HG03159 (cell line): ENCODE measurements around the gene PRKCA.
"Not testable (repeated sequence)": the region's sequence is repeated elsewhere in the genome, so short reads cannot be mapped to it uniquely, and the experiment has no call there.

ENCODE experiments used
- ATAC-seq: cut with Tn5 transposase; IDR thresholded peaks from one replicate; pipeline ENCODE4 v1.9.1; 2021; ENCODE audit warnings: mild to moderate bottlenecking, moderate library complexity; ENCODE audit not compliant: unreplicated experiment

PRKCA gene

DNA sequence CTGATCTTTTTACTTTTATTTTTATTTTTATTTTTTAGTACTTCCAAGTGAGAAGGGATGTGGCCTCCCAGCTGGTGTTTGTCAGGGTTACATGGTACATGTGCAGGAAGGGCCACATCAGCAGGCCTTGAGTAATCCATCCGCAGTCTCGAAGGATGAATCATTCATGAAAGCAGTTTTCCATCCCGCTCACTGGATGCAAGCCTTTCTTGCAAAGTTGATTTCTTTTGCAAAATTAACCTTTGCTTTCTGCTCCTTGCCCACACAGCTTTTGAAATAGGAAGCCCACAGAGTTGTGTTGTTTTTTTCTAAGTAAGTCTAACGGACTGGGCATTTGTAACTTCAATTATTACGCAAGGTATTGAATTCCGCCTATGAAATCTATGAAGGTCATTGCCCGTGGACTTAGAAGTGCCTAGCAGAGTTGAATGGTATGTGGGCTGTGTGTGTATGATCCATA, 157.4 kb downstream of the PRKCA start:
- ATAC-seq: no peak

DNA sequence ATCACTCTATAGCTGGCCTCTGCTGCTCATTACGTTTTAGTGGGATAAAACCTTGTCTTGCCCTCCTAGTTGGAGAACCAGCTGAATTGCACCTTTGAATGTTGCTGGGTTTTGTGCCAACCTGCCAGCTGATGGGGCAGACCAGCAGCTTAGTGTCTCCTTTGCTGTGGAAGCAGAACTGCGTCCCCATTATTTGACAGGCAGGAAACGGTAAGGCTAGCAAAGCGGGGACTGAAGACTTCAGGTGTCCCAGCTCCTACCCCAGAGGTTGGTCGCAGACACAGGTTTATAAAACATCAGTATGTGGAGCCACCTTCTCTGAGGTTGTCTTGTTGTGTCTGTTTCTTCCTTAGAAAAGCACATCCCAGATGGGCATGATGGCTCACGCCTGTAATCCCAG, 158.1 kb downstream of the PRKCA start:
- no peak for ATAC-seq

DNA sequence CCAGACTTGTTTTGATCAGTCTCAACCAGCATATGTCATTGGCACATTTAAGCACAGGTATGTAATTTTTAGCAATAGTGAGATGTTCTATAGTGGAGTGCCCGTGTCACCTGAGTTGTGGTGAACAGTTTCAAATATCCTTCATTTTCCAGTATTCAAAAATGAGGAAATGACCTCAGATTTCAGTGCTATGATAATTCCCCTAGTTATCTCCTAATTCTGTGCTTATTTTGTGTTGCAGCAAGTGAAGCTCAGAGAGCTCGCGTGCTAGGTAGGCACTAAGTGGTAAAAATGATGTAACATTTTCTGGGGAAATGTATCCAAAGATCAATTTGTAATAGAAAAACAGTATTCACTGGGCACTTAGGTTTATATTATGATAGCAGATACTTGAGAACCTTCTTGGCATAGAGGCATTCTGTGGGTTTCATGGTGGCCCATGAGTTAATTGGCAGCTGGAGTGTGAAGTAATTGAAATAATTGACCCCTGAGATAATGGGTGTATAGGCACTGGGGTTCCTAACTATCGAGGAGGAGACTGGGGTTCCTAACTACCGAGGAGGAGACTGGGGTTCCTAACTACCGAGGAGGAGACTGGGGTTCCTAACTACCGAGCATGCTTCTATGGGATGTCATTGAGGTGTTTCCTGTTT, 159.1 kb downstream of the PRKCA start:
- no peak for ATAC-seq

DNA sequence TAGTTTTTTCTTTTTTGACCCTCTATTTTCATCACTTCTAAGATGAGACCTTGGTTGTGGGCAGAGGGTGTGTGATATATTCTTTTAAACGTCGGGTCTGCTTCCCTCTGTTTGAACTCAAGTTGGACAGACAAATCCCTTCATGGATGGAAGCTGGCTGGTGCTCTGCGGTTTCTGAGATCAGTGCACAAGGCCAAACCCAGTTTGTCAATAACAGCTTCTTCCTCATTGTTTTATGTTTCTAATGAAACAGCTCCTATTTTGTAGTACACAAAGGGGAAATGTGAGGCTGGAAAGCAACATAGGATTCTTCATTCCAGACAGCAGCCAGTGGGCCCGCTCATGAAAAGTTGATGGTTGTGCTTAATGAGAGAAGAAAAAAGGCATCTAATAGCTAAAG, 159.6 kb downstream of the PRKCA start:
- no peak for ATAC-seq

DNA sequence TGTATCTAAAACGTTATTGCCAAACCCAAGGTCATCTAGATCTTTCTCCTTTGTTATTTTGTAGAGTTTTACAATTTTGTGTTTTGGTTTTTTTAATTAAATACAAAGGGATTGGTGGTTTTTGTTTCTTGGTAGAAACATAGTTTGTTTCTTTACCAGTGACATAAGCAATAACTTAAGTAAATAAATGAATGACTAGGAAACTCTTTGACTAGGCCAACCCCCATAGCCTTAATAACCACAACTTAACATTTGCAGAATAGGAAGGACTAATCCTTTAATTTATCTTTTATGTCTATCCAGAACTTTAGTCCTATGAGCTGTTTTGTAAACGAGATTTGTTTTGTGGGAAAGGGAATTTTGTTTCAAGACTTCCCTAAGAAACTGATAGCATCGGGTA, 162.5 kb downstream of the PRKCA start:
- no peak for ATAC-seq

DNA sequence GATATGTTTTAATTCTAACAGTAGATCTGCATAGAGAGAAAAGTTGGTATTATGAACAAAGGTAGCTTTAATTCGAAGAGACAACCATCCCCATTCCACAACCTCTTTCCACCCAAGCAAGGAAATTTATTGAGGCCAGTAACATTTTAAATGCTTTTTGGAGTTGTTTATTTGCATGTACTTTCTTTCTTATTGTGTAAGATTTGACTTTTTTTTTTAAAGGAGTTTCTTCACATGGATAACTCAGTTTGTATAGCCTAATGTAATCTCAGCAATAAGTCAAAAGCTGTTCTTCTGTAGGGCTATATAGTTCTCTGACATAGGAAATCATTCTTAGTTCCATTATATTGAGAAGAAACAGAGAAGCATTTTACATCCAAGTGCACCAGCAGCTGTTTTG, 163.3 kb downstream of the PRKCA start:
- ATAC-seq: no peak

DNA sequence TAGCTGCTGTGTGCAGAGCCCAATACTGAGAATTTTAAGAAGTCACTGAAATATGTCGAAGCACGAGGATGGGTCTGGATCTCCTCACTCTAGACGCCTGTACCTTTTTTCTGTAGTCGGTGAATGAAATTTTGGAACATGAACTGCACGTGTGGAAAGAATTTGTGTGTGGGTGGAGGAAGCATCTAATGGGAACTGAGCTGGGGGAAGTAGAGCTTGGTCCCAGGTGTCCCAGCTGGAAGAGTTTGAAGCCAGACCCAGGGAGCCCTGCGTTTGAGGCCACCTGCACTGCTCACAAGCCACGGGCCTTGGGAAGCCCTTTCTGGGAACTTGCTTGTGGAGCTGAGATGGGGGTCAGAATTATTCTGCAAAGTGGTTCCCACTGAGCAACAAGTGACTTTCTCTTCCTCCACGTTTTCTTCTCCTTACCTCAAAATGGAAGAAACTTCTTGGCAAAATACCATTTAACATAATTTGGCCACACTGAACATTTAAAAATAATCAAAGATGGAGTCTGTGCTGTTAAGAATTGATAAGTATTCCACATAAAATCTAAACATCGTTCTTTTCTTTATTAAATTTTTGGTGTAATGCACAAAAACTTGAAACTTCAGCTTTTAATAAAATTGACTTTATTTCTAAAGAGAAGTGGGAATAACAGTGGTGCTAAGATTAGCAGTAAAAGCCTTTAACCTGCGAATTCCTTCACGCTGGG, 163.8 kb downstream of the PRKCA start:
- ATAC-seq: no peak

DNA sequence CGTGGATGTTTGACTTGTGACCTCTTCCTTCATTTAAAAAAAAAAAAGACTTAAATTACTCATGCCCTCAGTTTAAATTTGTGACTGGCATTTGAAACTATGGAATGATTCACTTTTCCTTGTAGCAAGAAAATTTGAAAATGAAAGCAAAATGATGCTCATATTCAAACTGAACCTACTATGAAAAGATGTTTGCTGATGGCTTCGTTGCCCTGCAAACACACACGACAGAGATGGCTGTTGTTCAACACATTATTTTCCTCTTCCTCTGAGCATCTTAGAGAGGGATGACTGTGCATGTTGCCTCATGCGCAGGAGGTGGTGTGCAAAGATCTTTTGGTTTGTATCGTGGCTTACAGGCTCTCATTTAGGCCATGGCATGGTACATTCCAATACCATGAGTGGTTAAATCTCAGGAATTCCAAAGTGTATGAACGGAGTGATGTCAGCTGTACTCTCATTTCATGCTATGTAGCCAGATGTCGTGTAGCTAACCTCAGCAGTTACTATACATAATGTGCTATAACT, 164.5 kb downstream of the PRKCA start:
- ATAC-seq: no peak

DNA sequence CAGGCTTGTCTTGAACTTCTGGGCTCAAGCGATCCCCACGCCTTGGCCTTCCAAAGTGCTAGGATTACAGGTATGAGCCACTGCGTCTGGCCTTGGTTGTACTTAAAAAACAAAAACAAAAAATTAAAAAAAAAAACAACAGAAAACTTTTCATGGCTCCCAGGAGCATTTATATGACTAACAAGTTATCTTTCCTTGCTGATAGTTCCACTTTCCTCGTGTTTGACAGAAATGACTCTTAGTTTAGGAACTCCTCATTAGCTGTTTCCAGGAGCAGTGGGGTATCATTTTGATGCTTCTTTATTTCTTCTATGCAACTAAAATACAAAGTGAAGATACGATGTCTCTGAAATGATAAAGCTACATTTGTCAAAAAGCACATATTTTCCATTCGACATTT, 165.4 kb downstream of the PRKCA start:
- no peak for ATAC-seq

DNA sequence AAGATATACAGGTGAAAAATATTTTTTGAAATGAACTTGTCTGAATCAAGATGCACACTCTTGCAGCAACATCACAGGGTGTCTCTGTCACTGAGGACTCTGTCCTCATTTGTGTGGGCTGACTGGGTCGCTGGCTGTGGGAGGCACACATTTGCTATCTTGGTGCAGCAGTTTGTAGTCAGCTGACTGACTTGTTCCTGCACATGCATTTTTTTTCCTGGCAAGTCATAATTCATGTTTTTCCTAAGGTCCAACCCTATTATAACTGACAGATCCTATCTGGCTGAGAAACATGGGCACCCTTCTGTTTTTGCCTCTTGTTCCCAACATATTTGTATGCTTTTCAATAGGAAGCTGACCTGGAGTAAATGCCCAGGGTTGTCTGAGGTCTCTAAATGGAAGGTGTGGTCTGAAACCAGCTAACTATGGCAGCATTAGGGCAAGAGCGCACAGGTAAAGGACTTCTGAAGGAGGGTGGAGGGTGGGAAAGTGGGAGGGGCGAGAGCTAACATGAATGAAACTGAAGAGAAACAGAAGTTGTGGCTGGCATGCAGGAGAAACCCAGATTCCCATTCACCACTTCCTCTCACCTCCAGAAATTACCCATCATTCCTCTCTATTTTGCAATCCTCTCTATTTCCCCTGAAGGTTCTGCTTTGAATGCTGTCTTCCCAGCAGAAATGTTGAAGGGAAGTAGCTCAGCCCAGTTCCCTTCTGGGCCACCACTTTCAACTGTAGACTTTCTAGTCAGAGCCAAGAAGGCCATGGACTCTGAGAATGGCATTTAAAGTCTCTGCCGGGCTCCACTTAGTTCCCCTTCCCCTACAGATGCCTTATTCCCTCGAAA, 166.1 kb downstream of the PRKCA start:
- no peak for ATAC-seq

DNA sequence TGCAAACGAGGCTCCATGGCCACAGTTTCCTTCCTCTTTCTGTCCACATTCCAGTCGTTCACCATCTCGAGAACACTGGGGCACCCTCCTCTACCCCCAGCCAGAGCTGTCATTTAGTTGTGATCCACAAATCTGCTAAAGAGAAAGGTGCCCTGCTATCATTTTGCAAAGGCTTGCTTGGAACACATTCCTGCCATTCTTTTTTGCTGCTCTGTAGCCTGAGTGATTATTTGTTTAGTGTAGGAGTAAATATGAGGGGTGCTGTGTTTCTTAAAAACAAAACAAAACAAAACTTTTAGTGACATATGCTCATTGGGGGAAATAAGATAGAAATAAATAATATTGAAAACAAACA, 166.7 kb downstream of the PRKCA start:
- ATAC-seq: no peak

DNA sequence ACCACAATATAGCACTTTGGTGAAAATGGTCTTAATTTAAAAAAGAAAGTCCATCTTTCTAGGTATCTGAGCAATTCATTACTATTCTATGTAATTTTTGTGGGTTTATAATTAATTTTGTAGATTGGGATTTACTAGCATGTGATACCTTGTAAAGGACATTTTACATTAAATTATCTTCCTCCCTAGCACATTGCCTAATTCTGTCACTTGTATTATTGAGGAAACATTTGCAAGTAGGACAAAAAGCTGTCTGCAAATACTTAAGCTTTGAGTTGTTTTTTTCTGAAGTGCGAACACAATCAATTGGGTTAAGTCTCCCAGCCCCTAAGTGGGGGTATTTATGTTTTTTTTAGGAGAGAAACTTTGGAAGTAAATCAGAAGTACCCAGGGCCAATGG, 167.0 kb downstream of the PRKCA start:
- no peak for ATAC-seq

DNA sequence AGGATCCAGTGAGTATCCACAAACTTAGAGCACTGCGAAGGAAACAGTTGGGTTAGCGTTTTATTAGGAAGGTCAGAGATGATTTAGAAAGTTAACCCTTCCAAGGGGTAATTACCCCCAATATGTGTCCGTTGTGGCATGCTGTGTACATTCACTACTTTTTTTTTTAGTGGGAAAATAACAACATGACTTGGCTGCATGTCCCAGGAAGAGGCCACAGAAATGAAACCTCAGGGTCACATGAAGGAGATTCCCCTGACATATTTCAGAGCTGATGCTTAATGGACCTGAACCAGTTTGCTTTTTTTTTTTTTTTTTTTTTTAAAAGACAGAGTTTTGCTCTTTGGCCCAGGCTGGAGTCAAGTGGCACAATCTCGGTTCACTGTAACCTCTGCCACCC, 167.5 kb downstream of the PRKCA start:
- ATAC-seq: no peak

DNA sequence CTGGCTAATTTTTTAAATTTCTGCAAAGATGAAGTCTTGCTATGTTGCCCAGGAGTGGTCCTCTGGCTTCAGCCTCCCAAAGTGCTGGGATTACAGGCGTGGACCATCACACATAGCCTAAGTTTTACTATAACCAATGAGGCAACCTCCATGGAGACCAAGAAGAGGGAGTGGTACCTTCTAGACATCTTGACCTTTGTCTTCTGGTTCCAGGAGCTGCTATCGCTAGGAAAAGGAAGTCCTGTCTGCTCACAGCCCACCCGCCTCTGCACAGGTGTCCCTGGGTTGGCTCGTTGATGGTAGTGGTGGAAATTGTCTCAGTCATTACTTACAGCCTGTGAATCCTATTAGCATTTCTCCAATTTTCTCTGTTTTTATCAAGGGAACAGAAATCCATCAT, 169.7 kb downstream of the PRKCA start:
- ATAC-seq: no peak

DNA sequence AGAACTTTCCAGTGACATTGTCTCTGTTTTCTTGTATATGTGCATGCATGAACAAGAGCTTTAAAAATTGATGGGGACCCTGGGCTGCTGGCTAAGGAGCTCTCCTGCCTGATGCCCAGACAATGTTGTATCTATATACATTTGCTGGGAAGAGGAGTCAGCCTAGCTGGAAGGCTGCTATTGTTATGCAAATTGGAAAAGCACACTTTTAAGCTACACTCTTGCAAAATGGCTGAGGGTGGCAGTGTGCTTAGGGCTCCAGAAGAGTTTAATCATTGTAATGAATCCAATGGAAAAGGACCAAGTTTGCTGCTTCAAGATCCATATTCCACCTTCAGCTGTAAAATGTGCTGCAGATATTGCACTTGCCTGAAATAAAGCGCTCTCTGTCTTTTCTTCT, 171.8 kb downstream of the PRKCA start:
- no peak for ATAC-seq

DNA sequence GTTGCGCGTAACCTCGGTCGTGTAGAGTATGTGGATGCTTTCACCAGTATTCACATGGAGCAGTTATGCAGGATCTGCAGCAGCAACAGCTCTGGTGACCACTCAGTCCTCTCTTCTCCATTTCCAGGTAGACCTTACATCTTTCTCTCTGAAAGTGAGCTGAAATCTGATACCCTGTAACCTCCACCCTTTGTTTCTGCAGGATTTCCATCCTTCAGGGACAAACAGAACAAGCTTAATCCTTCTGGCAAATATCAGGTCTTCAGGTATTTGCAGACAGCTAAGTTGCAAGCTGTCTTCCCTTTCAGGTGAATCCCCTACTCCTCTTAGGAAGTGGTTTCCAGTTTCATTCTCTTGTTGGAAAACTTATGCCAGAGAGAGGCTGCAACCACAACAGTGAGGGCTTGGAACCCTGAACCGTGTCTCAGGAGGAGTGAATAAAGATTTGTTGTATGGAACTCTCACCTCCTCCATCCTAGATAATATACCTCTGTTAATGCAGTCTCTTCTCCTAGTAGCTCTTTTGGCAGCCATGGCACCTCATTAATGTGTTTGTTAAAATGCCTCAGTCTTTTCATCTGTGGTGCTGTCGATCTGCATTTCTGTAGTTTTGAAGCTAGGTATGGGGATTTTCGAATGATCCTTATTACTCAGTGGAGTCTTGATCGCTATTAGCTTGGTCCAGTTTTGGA, 172.5 kb downstream of the PRKCA start:
- ATAC-seq: no peak

DNA sequence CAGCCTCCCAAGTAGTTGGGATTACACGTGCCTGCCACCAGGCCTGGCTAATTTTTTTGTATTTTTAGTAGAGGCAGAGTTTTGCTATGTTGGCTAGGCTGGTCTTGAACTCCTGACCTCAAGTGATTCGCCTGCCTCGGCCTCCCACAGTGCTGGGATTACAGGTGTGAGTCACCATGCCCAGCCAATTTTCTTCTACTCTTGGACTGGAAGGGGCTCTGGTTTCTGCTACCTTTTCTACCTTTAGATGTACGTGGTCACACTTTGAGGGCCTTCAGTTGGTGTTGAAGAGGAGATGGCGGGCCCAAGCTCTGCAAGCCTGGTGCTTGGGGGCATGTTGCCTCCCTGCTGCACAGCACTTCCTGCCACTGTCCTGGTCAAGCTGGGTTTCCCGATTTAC, 173.6 kb downstream of the PRKCA start:
- no peak for ATAC-seq

DNA sequence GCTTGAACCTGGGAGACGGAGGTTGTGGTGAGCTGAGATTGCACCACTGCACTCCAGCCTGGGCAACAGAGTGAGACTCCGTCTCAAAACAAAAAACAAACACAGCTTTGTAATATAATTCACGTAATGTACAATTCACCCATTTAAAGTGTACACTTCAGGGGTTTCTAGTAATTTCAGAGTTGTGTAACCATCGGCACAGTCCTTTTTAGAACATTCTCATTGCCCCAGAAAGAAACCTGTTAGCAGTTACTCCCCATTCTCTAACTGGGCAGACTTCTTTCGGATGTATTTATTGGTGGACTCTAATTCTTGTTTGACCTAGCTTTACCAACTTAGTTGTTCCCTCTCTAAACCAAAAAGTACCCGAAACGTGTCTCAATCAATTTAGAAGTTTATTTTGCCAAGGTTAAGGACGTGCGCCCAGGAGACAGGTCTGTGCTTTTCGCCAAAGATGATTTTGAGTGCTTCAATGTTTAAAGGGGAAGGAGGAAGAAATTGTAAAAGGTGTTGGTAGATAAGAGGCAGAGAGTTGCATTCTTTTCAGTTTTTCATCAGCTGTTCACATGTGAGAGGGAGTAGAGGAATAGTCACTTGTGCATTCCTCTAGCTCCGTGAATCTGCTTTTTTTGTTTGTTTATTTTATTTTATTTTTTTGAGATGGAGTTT, 175.3 kb downstream of the PRKCA start:
- no peak for ATAC-seq

DNA sequence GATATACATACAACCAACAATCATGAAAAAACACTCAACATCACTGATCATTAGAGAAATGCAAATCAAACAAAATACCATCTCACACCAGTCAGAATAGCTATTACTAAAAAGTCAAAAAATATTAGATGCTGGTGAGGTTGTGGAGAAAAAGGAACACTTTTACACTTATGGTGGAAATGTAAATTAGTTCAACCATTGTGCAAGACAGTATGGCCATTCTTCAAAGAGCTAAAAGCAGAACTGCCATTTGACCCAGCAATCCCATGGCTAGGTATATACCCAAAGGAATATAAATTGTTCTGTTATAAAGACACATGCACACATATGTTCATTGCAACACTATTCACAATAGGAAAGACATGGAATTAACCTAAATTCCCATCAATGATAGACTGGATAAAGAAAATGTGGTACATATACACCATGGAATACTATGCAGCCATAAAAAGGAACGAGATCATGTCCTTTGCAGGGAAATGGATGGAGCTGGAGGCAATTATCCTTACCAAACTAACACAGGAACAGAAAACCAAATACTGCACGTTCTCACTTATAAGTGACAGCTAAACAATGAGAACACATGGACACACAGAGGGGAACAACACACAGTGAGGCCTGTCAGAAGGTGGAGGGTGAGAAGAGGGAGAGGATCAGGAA, 176.9 kb downstream of the PRKCA start:
- ATAC-seq: not testable (repeated sequence)

DNA sequence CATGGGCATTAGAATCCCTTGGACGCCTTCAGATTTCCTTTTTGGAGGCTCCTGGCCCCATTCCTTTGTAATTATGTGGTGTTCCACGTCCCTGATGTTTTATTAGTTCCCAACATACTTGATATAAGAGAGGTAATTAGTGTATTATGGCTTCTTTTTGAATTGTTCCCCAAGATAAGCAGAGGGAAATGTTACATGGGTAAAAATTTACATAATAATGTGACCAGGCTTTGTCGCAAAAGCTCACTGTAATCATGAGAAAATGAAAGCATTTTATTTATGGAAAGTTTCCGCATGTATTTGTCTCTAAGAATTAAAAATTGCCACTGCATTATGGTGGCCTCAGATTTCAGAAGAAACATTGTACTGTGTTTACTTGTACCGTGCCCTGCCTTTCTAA, 177.8 kb downstream of the PRKCA start:
- ATAC-seq: no peak
